ENCODE results near the gene CCL25.

CCL25 gene

GRCh38 chr19:8110931-8111330, 58.4 kb downstream of the CCL25 start:
- no peaks in the 10 kb centered on the region for H3K9me3 ChIP-seq
- H3K4me3 ChIP-seq: no peak overlapping the region
- no peak for DNase-seq
- no peaks in the 10 kb centered on the region for H3K4me1 ChIP-seq
- intact Hi-C loops (cut with DNase I; ENCODE audit: low total_unique reads): no loop called here
- no peak overlapping the region for H3K27ac ChIP-seq
- H3K36me3 ChIP-seq: no peaks in the 10 kb centered on the region
- peaks cover 0 to 12% of the 10 kb centered on the region in 2 donors for H3K27me3 ChIP-seq
- no peak for TF ChIP-seq CTCF (IDR thresholded peaks at IDR 0.05)

- H3K36me3 ChIP-seq: no peaks in the 10 kb centered on the region
- H3K27ac ChIP-seq: no peak overlapping the region
- no peaks in the 10 kb centered on the region for H3K4me1 ChIP-seq
- no peak for DNase-seq
- H3K27me3 ChIP-seq: peaks cover 0 to 12% of the 10 kb centered on the region in 2 donors
- H3K9me3 ChIP-seq: no peaks in the 10 kb centered on the region
- intact Hi-C loops (cut with DNase I; ENCODE audit: low total_unique reads): no loop called here
- no peak overlapping the region for H3K4me3 ChIP-seq
- TF ChIP-seq CTCF (IDR thresholded peaks at IDR 0.05): no peak
Measured at GRCh38 chr19:8111376-8111775, 58.8 kb downstream of the CCL25 start.
